ENCODE measurements around the gene FEM1B.
"Not testable (repeated sequence)": the region's sequence is repeated elsewhere in the genome, so short reads cannot be mapped to it uniquely, and the experiment has no call there.

Gene FEM1B

GRCh38 chr15:68277603-68278344 lies at the start of gene FEM1B:
Gene FEM1B, plus strand, starts transcription at chr15:68277745. Its CDS starts 673 bp downstream, at chr15:68278418.
- peak; percentile 85 for DNase-seq (ENCODE audit: low spot score)

GRCh38 chr15:68228143-68228970 lies 49.2 kb upstream of the FEM1B start:
- DNase-seq (ENCODE audit: low spot score) = peak; percentile 44

- no peak for DNase-seq (ENCODE audit: low spot score)
Measured at GRCh38 chr15:68228971-68229385, 48.6 kb upstream of the FEM1B start.

- peak; percentile 91 for DNase-seq (ENCODE audit: low spot score)
Measured at GRCh38 chr15:68229386-68230156, 48.0 kb upstream of the FEM1B start, which contains the start of gene CLN6. Gene CLN6, minus strand, starts transcription at chr15:68229728. Its CDS starts 144 bp downstream, at chr15:68229584.

- DNase-seq (ENCODE audit: low spot score) = no peak
Measured at GRCh38 chr15:68230157-68231100, 47.1 kb upstream of the FEM1B start.

GRCh38 chr15:68231102-68231818 lies 46.3 kb upstream of the FEM1B start:
- DNase-seq (ENCODE audit: low spot score) = no peak

- DNase-seq (ENCODE audit: low spot score) = no peak
Measured at GRCh38 chr15:68232449-68232848, 45.1 kb upstream of the FEM1B start.

GRCh38 chr15:68232937-68233336 lies 44.6 kb upstream of the FEM1B start:
- no peak for DNase-seq (ENCODE audit: low spot score)

- DNase-seq (ENCODE audit: low spot score) = peak; percentile 54
Measured at GRCh38 chr15:68234060-68234459, 43.5 kb upstream of the FEM1B start.

GRCh38 chr15:68234520-68234919 lies 43.0 kb upstream of the FEM1B start:
- not testable (repeated sequence) for DNase-seq (ENCODE audit: low spot score)

GRCh38 chr15:68235022-68235421 lies 42.5 kb upstream of the FEM1B start:
- DNase-seq (ENCODE audit: low spot score) = no peak

GRCh38 chr15:68239025-68239424 lies 38.5 kb upstream of the FEM1B start:
- no peak for DNase-seq (ENCODE audit: low spot score)

GRCh38 chr15:68241088-68241935 lies 36.2 kb upstream of the FEM1B start:
- DNase-seq (ENCODE audit: low spot score) = no peak

GRCh38 chr15:68244235-68244634 lies 33.3 kb upstream of the FEM1B start:
- DNase-seq (ENCODE audit: low spot score) = no peak

- DNase-seq (ENCODE audit: low spot score) = no peak
Measured at GRCh38 chr15:68249058-68249713, 28.4 kb upstream of the FEM1B start.

GRCh38 chr15:68252925-68253534 lies 24.5 kb upstream of the FEM1B start:
- peak; percentile 68 for DNase-seq (ENCODE audit: low spot score)

- DNase-seq (ENCODE audit: low spot score) = peak; percentile 71
Measured at GRCh38 chr15:68256675-68257450, 20.7 kb upstream of the FEM1B start.

GRCh38 chr15:68258692-68259091 lies 18.9 kb upstream of the FEM1B start:
- DNase-seq (ENCODE audit: low spot score) = no peak

All from hepatic stellate cell (primary cell).